Stimulated activated effector memory CD8-positive, alpha-beta T cell treated with anti-CD3 and anti-CD28 coated beads, Interleukin-12 subunit alpha, Interleukin-12 subunit beta, amount 100 ng/mL, for 72 hours (primary cell): Measurements from ENCODE around the gene ARID4B.
A peak's percentile ranks its signal among the peaks of the same experiment; 100 is the strongest.
"Not testable (repeated sequence)": the region's sequence is repeated elsewhere in the genome, so short reads cannot be mapped to it uniquely, and the experiment has no call there.

Experiments used
- ATAC-seq: fragments of 150-1000 bp; cut with Tn5 transposase; 2 replicates; pipeline ENCODE4 v1.10.0; 2021
- DNase-seq, 2 donors: peaks; one replicate each; pipeline ENCODE4 v3.0.0; 2021 to 2022; ENCODE audit warnings: low spot score in 2 of 2
- H3K27ac Mint-ChIP-seq: one replicate; pipeline ENCODE4 v1.8.0; 2022; ENCODE audit warnings: mild to moderate bottlenecking, mixed read lengths
- H3K36me3 Mint-ChIP-seq: one replicate; pipeline ENCODE4 v1.8.0; 2022; ENCODE audit warnings: mild to moderate bottlenecking, mixed read lengths
- H3K4me1 Mint-ChIP-seq: one replicate; pipeline ENCODE4 v1.8.0; 2022; ENCODE audit warnings: mixed read lengths
- H3K4me3 Mint-ChIP-seq: one replicate; pipeline ENCODE4 v1.8.0; 2022; ENCODE audit warnings: mild to moderate bottlenecking, mixed read lengths
- H3K9me3 Mint-ChIP-seq: one replicate; pipeline ENCODE4 v1.8.0; 2022; ENCODE audit warnings: mixed read lengths

ARID4B gene

GRCh38 chr1:235275836-235276235, 52.1 kb downstream of the ARID4B start:
- Mint-ChIP-seq H3K4me1 (peaks cover 52% of the 10 kb centered on the region), H3K9me3 (no peaks in the 10 kb centered on the region), H3K36me3 (no peaks in the 10 kb centered on the region), H3K27ac (peak overlapping the region; percentile 35), H3K4me3 (peak overlapping the region; percentile 7)
- DNase-seq (no peak), ATAC-seq (no peak)

- Mint-ChIP-seq H3K9me3 (no peaks in the 10 kb centered on the region), H3K4me3 (peak overlapping the region; percentile 7), H3K36me3 (no peaks in the 10 kb centered on the region), H3K4me1 (peaks cover 51% of the 10 kb centered on the region), H3K27ac (peak overlapping the region; percentile 35)
- ATAC-seq (peak; percentile 54), DNase-seq (no peak)
Observed at GRCh38 chr1:235275223-235275622, 52.8 kb downstream of the ARID4B start.

DNA sequence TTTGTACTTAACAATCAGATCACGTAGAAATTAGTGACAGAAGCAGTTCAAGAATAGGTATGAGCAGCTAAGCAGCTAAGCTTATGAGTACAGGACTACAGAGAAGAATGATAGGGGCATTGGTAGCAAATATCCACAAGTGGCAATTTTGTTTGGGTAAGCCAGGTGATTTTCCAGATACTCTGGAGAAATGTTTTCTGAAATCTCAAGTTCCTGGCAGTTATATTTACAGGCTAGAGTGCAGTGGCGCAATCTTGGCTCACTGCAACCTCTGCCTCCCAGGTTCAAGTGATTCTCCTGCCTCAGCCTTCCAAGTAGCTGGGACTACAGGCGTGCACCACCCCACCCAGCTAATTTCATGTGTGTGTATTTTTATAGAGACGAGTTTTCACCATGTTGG, 55.1 kb downstream of the ARID4B start:
- Mint-ChIP-seq H3K27ac (no peak overlapping the region), H3K4me3 (no peak overlapping the region), H3K4me1 (peaks cover 46% of the 10 kb centered on the region)

GRCh38 chr1:235270625-235271024, 57.4 kb downstream of the ARID4B start:
- peaks cover 8% of the 10 kb centered on the region for H3K36me3 Mint-ChIP-seq
- DNase-seq (no peak), ATAC-seq (peak; percentile 92)
- no peak overlapping the region for H3K27ac Mint-ChIP-seq
- H3K4me1 Mint-ChIP-seq, result peaks cover 49% of the 10 kb centered on the region
- H3K9me3 Mint-ChIP-seq, result no peaks in the 10 kb centered on the region
- H3K4me3 Mint-ChIP-seq, result peak overlapping the region; percentile 11

More for the DNA sequence above, 55.1 kb downstream of the ARID4B start:
- DNase-seq, result no peak
- Mint-ChIP-seq H3K36me3 (peaks cover 1% of the 10 kb centered on the region), H3K9me3 (no peaks in the 10 kb centered on the region)
- ATAC-seq, result no peak

DNA sequence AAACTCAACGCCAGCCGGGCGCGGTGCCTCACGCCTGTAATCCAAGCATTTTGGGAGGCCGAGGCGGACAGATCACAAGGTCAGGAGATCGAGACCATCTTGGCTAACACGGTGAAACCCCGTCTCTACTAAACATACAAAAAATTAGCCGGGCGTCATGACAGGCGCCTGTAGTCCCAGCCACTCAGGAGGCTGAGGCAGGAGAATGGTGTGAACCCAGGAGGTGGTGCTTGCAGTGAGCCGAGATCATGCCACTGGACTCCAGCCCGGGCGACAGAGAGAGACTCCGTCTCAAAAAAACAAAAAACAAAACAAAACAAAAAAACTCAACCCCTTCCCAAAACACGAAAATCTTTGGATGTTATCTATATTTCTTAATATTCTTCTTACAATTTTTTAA, 58.0 kb downstream of the ARID4B start:
- not testable (repeated sequence) for H3K36me3 Mint-ChIP-seq, H3K27ac Mint-ChIP-seq

DNA sequence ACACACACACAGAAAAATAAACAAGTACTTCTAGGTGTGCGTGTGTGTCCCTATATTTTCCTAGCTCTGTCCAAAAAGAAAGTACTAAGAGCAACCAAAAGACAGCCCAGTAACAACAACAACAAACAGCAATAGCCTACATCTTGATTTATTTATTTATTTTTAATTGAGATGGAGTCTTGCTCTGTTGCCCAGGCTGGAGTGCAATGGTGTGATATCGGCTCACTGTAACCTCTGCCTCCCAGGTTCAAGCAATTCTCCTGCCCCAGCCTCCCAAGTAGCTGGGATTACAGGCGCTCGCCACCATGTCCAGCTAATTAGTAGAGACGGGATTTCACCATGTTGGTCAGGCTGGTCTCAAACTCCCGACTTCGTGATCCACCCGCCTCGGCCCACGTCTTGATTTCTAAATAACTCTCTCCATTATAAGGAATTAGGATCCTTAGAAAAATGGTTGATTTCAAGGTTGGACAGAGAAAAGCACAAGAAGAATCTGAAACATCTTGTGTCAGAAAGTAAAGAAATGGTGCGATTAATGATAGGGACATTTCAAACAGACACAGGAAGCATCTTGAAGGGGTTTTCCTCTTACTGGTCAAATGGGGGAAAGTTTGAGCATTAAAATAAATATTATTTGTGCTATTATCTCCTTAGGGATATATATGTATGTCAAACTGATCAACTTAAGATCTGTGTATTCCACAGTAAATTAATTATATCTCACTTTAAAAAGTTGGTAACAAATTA, 59.4 kb downstream of the ARID4B start:
- no peaks in the 10 kb centered on the region for H3K9me3 Mint-ChIP-seq
- H3K4me1 Mint-ChIP-seq, result peaks cover 41% of the 10 kb centered on the region
- ATAC-seq (no peak), DNase-seq (no peak)
- H3K36me3 Mint-ChIP-seq, result peaks cover 8% of the 10 kb centered on the region
- no peak overlapping the region for H3K27ac Mint-ChIP-seq
- no peak overlapping the region for H3K4me3 Mint-ChIP-seq

More for the DNA sequence above, 58.0 kb downstream of the ARID4B start:
- not testable (repeated sequence) for H3K9me3 Mint-ChIP-seq, H3K4me3 Mint-ChIP-seq, ATAC-seq, DNase-seq
- H3K4me1 Mint-ChIP-seq, result peaks cover 43% of the 10 kb centered on the region

DNA sequence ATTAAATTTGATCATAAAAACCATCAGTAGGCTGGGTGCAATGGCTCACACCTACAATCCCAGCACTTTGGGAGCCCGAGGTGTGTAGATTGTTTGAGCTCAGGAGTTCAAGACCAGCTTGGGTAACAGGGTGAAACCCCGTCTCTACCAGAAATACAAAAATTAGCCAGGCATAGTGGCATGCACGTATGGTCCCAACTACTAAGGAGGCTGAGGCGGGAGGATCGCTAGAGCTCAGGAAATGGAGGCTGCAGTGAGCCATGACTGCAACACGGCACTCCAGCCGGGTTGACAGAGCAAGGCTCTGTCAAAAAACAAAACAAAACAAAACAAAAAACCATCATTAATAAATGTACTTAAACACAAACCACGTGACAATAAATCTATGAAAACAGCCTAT, 61.0 kb downstream of the ARID4B start:
- H3K4me3 Mint-ChIP-seq, result no peak overlapping the region
- ATAC-seq (no peak), DNase-seq (no peak)
- H3K4me1 Mint-ChIP-seq, result peaks cover 37% of the 10 kb centered on the region
- no peak overlapping the region for H3K27ac Mint-ChIP-seq
- peaks cover 8% of the 10 kb centered on the region for H3K36me3 Mint-ChIP-seq
- no peaks in the 10 kb centered on the region for H3K9me3 Mint-ChIP-seq

DNA sequence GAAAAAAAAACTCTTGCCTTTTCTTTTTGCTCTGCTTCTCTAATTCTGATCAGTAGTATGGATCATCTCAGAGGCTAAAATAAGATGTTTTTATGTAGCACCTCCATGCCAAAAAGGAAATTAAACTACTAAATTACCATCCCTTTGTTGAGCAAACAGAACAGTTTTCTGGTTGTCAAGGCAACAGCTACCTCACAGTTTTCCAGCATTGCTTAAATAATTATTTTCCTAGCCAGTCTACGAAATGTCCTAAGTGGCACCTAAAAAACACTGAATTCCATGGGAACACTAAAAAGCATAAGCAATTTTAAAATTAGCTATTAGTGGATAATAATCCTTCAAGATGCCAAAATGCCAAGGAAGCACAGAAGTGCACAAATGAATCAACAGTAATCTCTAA, 61.7 kb downstream of the ARID4B start:
- Mint-ChIP-seq H3K9me3 (no peaks in the 10 kb centered on the region), H3K4me3 (no peak overlapping the region), H3K4me1 (peaks cover 35% of the 10 kb centered on the region), H3K27ac (no peak overlapping the region), H3K36me3 (peaks cover 8% of the 10 kb centered on the region)
- DNase-seq, result no peak
- no peak for ATAC-seq

GRCh38 chr1:235265900-235266299, 62.1 kb downstream of the ARID4B start:
- H3K9me3 Mint-ChIP-seq, result no peaks in the 10 kb centered on the region
- H3K4me1 Mint-ChIP-seq, result peaks cover 32% of the 10 kb centered on the region
- peak overlapping the region; percentile 26 for H3K27ac Mint-ChIP-seq

GRCh38 chr1:235264327-235264726, 63.7 kb downstream of the ARID4B start:
- peak; percentile 8 for ATAC-seq
- no peak overlapping the region for H3K4me3 Mint-ChIP-seq
- H3K4me1 Mint-ChIP-seq, result peaks cover 34% of the 10 kb centered on the region
- DNase-seq, result no peak
- H3K9me3 Mint-ChIP-seq, result no peaks in the 10 kb centered on the region
- peaks cover 22% of the 10 kb centered on the region for H3K36me3 Mint-ChIP-seq
- no peak overlapping the region for H3K27ac Mint-ChIP-seq

More at GRCh38 chr1:235265900-235266299, 62.1 kb downstream of the ARID4B start:
- Mint-ChIP-seq H3K36me3 (peaks cover 8% of the 10 kb centered on the region), H3K4me3 (no peak overlapping the region)
- DNase-seq, result no peak
- ATAC-seq, result no peak

DNA sequence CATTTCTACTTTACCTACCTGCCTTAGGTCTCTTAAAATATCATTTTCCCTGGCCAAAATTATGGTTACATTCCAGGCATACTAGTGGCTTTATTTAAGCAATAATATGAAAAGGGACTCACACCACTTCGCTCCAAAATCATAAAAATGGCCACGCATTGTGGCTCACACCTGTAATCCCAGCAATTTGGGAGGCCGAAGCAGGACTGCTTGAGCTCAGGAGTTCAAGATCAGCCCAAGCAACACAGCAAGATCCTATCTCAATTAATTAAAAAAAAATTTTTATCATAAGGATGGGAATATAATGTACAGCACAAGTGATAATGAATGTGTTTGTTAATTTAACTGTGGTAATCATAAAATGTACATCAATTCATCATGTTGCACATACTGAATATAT, 65.4 kb downstream of the ARID4B start:
- Mint-ChIP-seq H3K36me3 (peaks cover 35% of the 10 kb centered on the region), H3K4me1 (peaks cover 29% of the 10 kb centered on the region), H3K9me3 (no peaks in the 10 kb centered on the region), H3K4me3 (no peak overlapping the region), H3K27ac (no peak overlapping the region)
- DNase-seq (no peak), ATAC-seq (no peak)

- H3K9me3 Mint-ChIP-seq, result no peaks in the 10 kb centered on the region
- peak overlapping the region; percentile 11 for H3K27ac Mint-ChIP-seq
- no peak for ATAC-seq
- no peak for DNase-seq
- no peak overlapping the region for H3K4me3 Mint-ChIP-seq
- H3K4me1 Mint-ChIP-seq, result peaks cover 25% of the 10 kb centered on the region
- peaks cover 45% of the 10 kb centered on the region for H3K36me3 Mint-ChIP-seq
Observed at GRCh38 chr1:235261243-235261642, 66.7 kb downstream of the ARID4B start.

DNA sequence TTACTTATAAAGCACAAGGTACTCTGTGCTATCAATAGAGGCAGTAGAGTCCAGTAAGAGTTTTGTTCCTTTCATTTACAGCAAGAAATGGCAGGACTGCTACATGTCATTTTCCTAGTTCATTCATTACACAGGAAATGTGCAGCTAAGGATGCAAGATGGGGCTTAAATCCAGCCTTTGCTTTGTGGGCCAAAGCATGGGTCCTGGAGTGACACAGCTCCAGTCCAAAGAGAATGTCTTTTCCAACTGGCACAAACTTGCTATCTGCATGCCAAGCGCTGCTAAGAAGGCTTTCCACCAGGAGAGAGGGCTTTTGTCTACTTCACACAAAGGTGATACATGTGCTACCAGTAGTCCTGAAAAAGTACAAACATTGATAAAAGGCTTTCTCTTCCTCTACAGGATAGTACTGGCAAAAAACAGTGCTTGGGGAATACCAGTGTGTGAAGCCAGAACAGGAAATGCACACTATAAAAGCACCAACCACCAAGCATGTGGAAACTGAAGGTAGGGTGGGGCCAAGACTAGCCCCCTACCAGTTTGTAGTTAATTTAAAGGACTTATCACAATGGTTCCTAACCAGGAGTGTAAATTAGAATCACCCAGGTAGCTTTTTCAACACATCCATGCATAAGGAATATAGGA, 68.7 kb downstream of the ARID4B start:
- H3K27ac Mint-ChIP-seq, result peak overlapping the region; percentile 81
- H3K9me3 Mint-ChIP-seq, result no peaks in the 10 kb centered on the region
- H3K36me3 Mint-ChIP-seq, result peaks cover 52% of the 10 kb centered on the region
- DNase-seq (no peak), ATAC-seq (peak; percentile 59)
- peaks cover 21% of the 10 kb centered on the region for H3K4me1 Mint-ChIP-seq
- peak overlapping the region; percentile 4 for H3K4me3 Mint-ChIP-seq

- Mint-ChIP-seq H3K27ac (peak overlapping the region; percentile 20), H3K36me3 (peaks cover 52% of the 10 kb centered on the region), H3K4me1 (peaks cover 21% of the 10 kb centered on the region)
- ATAC-seq, H3K4me3 Mint-ChIP-seq, H3K9me3 Mint-ChIP-seq, DNase-seq: not testable (repeated sequence)
Observed at GRCh38 chr1:235258068-235258467, 69.9 kb downstream of the ARID4B start.

DNA sequence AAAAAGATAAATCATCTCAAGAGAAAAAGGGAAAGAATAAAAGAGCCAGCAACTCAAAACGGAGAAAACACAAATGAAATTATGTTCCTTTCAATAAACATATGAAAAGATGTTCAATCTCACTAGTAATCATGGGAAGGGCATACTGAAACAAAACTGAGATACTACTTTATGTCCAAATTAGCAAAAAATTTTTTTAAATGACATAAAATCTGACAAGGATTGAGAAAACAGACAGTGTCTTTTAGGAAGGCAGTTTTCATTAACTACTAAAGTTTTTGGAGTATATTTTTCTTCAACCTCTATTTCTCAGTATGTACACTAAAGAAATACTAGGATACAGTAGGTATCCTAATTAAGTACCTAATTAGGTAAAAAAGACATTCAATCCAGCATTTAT, 73.3 kb downstream of the ARID4B start:
- no peak for DNase-seq
- no peak overlapping the region for H3K4me3 Mint-ChIP-seq

More for the DNA sequence above, 73.3 kb downstream of the ARID4B start:
- Mint-ChIP-seq H3K36me3 (peaks cover 75% of the 10 kb centered on the region), H3K9me3 (no peaks in the 10 kb centered on the region), H3K4me1 (peaks cover 16% of the 10 kb centered on the region), H3K27ac (no peak overlapping the region)
- ATAC-seq, result no peak
